ENCODE data around the gene PCDHGB3. TPM values are rescaled to one million over a fixed set of nuclear protein-coding genes. Genes with fewer than 3 reads are reported as not detected.

Gene PCDHGB3
- total RNA-seq, 1 experiment from 2014 or later: 4.2 TPM

- H3K36me3 Mint-ChIP-seq: peaks cover 78% of the 10 kb centered on the region
- peaks cover 68% of the 10 kb centered on the region for H3K9me3 Mint-ChIP-seq
- H3K27ac Mint-ChIP-seq: no peak within 1 kb of the TSS
- H3K27me3 Mint-ChIP-seq (ENCODE audit: low read depth): peaks cover 23% of the 10 kb centered on the region
- H3K4me1 Mint-ChIP-seq: 0 out of 2 replicates have a peak, but pooled peaks cover 3% of the 10 kb centered on the region
- DNase-seq (ENCODE audit: low spot score) (no peak), ATAC-seq (no peak)
- ChIA-PET POLR2A (no interaction called here), CTCF (interaction anchor here (1.2 to 3.5 kb wide), 4 partner anchors 10 to 237 kb away, joined by 3 to 17 read pairs (median 4); partner anchors contain the start of genes PCDHGA10, PCDHGA9 and PCDHGB6)
- no peak within 1 kb of the TSS for H3K4me3 Mint-ChIP-seq
- TF ChIP-seq ESRRA (CRISPR knock-in tag; IDR thresholded peaks at IDR 0.05; ENCODE audit: borderline replicate concordance) (no peak), ZNF416 (CRISPR knock-in tag; IDR thresholded peaks at IDR 0.05) (no peak), ZNF532 (CRISPR knock-in tag; IDR thresholded peaks at IDR 0.05; ENCODE audit: borderline replicate concordance) (no peak), AR (CRISPR knock-in tag; IDR thresholded peaks at IDR 0.05) (no peak), NR1H2 (CRISPR knock-in tag; IDR thresholded peaks at IDR 0.05) (no peak), PRDM15 (CRISPR knock-in tag; IDR thresholded peaks at IDR 0.05) (no peak), STAT6 (CRISPR knock-in tag; conservative IDR thresholded peaks at IDR 0.05; ENCODE audit: low read depth) (no peak), ZMAT4 (CRISPR knock-in tag; IDR thresholded peaks at IDR 0.05) (no peak), ZNF317 (CRISPR knock-in tag; IDR thresholded peaks at IDR 0.05; ENCODE audit: borderline replicate concordance, low read depth) (no peak), MXD4 (CRISPR knock-in tag; IDR thresholded peaks at IDR 0.05; ENCODE audit: borderline replicate concordance) (no peak)
These were observed 22.6 kb downstream of the PCDHGB3 start, which contains the start of gene PCDHGA8 for GRCh38 chr5:141392429-141393198. PCDHGA8 (plus strand) TSS chr5:141392633; CDS start chr5:141392814, 181 bp downstream.

Data from WTC11 (cell line).